Brain pericyte (primary cell): ENCODE measurements around the gene MT1X.
"Not testable (repeated sequence)": the region's sequence is repeated elsewhere in the genome, so short reads cannot be mapped to it uniquely, and the experiment has no call there.

Experiments used
- DNase-seq: peaks from one replicate; pipeline ENCODE4 v3.0.0-alpha.2; 2012; ENCODE audit warnings: low read depth, low spot score

MT1X gene

DNA sequence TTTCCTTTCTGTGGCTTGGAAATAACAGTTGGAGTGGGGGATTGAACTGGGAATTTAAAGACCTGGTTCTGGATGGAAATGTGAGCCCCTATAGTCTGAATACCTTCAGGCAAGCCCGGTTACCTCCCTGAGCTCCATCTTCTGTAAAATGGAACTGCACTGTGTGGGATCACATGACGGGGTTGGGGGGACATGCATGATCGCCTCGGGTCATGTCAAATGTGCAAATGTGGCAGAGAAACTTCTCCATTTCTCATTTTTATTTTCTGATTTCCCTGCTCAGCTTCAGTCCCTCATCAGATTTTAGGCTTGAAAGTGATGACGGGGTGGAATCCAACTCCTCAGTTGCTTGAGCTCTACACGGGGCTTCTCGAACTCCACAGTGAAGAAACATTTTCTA is 29.1 kb upstream of the MT1X start:
- DNase-seq: no peak

DNA sequence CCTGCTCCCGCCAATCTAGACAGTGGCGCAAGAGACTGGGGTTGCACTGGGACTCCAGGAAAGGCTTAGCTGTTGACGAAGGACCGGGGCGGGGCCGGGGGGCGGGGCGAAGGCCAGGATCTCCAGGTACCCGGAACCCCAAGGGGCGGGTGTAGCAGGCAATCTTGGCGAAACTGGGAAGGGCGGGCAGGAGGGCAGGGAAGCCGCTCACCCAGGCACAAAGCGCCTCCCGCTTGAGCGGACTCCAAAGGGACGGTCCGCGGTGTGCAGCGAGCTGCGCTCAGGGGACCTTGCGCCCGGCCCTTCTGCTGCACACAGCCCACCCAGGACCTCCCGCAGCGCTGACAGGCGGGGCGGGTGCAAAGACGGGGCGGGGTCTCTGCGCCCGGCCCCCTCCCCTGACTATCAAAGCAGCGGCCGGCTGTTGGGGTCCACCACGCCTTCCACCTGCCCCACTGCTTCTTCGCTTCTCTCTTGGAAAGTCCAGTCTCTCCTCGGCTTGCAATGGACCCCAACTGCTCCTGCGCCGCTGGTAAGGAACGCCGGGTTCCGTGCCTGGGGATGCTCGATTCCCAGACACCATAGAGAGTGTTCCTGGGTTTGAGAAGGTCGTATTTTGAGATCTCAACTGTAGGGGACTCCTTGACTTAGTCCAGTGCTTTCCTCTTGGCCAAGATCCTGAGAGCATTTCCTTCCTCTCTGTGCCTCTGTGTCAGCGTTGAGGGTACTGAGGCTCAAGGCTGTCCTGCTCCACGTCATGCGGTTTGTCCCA is 24.5 kb upstream of the MT1X start, which contains the start of gene MT1F:
Gene MT1F, plus strand, starts transcription at position 405 of the 772 bp plus-strand sequence. Its CDS starts 100 bp downstream, at position 505.
- DNase-seq: no peak

DNA sequence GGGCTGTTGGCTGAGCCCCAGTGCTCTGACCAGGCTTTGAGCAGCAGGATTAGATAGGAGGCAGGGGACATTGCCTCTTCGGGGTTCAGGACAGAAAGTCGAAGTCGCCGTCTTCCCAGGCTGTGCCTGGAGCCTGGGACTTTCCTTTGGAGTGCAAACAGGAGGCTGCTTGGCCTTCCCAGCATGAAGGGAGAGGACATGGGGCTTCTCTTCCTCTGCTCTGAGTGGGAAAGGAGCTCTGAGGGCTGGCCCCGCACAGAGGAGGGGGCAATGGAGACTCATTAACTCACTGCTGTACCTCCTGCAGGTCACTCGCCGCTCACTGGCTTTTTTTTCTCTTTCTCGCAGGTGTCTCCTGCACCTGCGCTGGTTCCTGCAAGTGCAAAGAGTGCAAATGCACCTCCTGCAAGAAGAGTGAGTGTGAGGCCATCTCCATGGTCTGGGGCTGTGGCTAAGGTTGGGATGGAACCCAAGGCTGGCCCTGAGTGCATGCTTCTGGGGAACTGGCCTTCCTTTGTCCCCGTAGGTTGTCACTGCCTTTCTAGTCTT is 23.9 kb upstream of the MT1X start:
- DNase-seq: no peak

DNA sequence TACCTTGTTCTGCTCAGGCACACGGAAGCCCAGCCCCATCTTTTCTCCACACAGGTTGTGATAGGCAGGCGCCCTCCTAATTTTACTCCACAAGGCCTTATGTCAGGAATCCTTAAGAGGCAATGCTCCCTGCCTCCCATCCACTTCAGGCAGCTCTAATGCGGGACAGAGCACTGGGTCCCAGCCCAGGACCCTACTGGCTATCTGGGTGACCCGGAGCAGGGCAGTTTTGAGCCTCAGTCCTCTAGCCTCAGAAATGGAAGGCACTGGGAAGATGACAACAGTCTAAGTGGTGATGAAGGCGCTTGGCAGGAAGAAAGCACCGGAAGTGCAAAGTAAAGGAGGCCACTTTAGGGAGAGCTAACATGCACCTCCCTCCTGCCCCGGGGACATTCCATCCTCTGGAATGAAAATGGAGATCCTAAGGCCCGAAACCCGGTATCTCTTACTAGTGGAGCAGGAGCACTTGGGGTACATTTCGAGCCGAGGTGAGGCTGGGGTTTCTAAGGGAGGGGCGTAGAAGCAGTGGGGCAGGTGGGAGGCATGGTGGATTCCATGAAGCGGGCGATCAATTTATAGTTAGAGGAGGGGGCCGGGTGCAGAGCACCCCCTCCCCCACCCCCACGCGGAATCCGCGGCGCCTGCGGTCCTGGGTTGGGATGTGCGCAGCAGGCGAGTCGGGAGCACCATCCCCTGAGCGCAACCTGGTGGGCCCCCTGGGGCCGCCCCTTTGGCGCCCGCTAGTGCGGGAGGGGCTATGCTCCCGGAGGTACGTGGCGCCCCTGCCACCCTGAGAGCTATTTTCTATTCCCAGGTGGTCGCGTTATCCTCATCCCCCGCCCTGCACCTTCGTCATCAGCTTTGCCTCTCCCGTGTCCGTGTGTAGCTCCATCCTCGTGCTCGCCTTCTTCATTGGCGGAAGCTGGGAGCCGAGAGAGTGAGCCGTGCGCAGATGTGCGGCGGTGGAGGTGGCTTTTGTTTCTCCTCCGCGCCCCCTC is 19.6 kb upstream of the MT1X start:
- DNase-seq: no peak

DNA sequence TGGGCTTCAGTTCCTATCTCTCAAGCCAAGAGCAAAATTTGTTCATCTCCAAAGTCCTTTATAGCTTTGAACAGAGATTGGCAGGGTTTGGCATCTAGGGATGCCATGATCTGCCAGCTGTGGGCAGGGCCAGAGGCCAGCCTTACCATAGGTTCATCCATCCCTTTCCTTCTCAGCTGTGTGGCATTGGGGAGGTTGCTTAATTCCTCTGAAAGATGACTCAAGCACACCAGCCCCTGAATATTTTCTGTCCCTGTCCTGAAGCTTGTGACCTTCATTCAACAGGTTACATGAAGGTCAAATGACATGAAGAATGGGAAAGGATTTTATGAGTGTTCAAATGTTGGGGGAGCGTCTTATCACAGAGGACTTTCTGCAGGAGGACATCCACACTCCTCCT is 17.8 kb upstream of the MT1X start:
- DNase-seq: no peak

DNA sequence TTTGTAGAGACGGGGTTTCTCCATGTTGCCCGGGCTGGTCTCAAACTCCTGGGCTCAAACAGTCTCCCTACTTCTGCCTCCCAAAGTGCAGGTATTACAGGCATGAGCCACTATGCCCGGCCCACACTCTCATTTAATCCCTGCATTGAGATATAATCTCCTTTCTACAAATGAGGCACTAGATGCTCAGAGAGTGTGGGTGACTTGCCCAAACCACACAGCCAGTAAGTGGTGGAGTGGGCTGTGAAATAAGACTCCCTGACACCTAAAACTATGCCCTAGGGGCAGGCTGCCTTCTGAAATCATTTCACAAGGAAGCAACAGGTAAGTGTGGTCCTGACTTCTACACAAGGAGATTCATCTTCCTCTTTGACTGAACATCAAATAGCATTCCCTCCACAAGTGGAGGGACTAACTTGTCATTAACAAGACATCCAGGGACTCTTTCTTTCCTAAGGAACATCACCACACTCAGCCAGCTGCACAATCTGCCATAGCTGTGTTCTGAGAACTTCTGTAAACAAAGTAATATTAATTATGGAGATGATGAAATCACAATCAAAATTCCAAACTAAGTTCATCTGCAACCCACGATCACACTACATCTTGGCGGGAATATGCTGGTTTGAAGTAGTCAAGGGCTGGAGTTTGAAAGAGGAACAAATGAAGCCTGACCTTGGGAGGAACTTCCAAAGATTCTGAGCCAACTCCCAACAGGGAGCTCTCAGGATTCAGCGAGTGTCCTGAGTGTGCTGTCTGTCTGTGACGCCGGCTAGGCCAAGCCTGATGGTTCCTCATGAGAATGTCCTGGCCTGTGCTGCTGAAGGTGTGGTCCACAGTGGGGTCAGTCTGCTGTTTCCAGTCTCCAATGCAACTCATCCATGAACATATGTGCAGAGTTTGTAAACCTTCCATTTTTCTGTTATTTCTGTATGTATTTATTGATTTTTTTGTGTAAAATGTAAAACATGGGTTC is 16.7 kb upstream of the MT1X start:
- DNase-seq: not testable (repeated sequence)

DNA sequence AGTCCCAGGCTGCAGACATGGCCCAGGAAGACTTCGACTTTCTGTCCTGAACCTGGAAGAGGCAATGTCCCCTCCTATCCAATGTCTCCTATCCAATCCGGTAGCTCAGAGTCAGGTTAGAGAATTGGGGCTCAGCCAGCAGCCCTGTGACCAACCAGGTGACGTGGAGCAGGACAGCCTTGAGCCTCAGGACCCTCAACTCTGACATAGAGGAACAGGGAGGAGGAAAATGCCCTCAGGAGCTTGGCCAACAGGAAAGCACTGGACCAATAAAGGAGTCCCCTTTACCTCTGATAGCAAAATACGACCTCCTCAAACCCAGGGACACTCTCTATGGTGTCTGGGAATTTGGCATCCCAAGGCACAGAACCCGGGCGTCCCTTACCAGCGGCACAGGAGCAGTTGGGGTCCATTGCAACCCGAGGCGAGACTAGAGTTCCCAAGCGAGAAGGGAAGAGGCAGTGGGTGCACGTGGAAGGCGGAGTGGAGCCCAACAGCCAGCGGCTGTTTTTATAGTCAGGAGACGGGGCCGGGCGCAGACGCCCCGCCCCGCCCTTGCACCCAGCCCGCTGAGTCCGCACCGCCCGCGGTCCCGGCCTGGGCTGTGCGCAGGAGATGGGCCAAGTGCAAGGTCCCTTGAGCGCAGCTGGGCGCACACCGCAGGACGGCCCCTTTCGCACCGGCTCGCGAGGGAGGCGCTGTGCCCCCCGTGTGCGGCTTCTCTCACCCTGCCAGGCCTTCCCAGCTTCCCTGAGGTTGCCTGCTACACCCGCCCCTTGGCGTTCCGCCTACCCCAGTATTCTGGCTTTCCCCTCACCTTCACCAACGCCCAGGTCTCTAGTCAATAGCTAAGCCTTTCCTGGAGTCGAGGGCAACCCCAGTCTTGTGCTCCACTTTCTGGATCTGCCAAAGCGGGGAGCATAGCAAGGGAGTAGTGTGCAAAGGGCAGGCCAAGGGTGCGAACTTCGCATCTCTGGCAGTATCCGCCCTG is 14.4 kb upstream of the MT1X start, which contains the start of gene MT1G:
Gene MT1G, minus strand, starts transcription at position 485 of the 991 bp plus-strand sequence. Its CDS starts 72 bp downstream, at position 413.
- DNase-seq: no peak

DNA sequence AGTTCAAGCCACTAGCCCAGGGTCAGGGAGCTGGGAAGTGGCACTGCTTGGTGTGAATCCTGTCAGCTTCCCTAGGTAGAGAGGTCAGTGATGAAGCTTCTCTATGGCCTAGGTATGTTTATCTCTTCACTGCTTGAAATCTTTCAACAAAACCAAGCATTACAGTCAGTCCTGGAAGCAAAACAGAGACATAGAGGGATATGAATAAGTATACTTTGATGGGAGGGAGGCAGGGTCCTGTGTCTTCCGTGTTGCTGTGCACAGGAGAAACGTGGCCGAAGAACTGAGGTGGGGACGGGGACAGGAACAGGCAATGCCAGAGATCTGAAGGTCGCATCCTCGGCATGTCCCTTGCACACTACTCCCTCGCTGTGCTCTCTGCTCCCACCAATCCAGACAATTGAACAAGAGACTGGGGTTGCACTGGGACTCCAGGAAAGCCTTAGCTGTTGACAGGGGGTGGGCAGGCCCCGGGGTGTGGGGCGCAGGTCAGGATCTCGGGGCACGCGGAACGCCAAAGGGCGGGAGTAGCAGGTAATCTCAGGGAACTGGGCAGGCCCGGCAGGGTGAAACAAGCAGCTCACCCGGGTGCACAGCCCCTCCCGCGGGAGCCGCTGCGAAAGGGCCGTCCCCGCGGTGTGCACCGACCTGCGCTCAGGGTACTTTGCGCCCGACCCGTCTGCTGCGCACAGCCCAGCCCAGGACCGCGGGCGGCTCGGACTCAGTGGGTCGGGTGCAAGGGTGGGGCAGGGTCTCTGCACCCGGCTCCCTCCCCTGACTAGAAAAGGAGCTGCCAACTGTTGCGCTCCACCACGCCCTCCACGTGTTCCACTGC is 13.0 kb upstream of the MT1X start, which contains the start of gene MT1H:
Gene MT1H, plus strand, starts transcription at position 810 of the 835 bp plus-strand sequence. CDS start 71 bp downstream, outside the sequence.
- DNase-seq: no peak

DNA sequence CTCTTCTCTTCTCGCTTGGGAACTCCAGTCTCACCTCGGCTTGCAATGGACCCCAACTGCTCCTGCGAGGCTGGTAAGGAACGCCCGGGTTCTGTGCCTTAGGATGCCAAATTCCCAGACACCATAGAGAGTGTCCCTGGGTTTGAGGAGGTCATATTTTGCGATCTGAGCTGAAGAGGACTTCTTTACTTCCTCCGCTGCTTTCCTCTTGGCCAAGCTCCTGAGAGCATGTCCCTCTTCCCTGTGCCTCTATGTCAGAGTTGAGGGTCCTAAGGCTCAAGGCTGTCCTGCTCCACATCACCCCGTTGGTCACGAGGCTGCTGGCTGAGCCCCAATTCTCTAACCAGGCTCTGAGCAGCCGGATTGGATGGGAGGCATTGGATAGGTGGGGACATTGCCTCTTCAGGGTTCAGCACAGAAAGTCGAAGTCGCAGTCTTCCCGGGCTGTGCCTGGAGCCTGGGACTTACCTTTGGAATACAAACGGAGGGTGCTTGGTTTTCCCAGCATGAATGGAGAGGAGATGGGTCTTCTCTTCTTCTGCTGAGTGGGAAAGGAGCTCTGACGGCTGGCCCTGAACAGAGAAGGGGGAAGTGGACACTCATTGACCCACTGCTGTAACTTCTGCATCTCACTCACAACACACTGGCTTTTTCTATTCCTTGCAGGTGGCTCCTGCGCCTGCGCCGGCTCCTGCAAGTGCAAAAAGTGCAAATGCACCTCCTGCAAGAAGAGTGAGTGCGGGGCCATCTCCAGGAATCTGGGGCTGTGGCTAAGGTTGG is 12.2 kb upstream of the MT1X start:
- no peak for DNase-seq

DNA sequence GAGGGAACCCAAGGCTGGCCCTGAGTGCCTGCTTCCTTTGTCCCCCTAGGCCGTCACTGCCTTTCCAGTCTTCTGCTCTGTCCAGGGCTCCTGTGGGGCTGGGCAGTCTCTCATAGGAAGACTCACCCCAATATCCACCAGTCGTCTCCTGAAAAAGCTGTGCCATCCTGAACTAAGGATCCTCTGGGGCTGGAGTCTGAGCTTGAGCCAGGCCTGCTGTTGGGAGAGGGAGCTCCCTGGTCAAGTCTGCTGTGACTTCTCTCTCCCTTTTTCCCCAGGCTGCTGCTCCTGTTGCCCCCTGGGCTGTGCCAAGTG is 11.7 kb upstream of the MT1X start:
- DNase-seq: no peak

DNA sequence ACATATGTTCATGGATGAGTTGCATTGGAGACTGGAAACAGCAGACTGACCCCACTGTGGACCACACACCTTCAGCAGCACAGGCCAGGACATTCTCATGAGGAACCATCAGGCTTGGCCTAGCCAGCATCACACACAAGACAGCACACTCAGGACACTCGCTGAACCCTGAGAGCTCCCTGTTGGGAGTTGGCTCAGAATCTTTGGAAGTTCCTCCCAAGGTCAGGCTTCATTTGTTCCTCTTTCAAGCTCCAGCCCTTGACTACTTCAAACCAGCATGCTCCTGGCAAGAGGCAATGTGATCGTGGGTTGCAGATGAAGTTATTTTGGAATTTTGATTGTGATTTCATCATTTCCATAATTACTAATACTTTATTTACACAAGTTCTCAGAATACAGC is 10.6 kb upstream of the MT1X start:
- not testable (repeated sequence) for DNase-seq

DNA sequence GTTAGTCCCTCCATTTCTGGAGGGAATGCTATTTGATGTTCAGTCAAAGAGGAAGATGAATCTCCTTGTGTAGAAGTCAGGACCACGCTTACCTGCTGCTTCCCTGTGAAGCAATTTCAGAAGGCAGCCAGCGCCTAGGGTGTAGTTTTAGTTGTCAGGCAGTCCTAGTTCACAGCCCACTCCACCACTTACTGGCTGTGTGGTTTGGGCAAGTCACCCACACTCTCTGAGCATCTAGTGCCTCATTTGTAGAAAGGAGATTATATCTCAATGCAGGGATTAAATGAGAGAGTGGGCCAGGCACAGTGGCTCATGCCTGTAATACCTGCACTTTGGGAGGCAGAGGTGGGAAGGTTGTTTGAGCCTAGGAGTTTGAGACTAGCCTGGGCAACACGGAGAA is 10.1 kb upstream of the MT1X start:
- DNase-seq: not testable (repeated sequence)

DNA sequence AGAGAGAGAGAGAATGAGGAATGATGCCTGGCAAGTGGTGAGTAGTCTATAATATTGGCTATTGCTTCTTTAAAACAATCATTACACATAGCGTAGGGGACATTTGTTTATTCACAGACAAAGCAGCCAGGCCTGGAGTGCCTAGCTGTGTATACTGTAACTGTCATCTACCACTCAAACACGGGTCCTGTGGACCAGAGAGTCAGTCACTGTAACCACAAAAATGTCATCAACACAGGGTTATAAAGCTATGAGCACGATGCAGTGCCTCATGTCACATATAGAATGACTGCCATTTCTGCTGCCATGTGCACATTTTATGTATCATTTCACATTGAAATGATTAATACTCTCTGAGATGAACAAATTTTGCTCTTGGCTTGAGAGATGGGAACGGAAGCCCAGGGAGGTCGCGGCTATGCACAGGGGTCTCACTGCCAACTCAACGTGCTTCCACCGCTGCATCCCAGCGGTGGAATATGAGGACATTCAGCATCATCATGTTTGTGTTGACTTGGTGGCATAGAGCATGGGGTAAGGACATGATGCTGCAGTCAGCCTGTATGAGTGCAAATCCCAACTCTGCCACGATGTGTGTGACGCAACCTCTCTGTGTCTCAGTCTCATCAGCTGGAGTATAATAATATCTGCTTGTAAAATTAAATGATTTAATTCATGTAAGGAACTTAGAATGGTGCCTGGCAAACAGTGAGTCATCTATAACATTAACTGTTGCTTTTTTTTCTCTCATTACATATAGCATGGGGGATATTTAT is 9.3 kb upstream of the MT1X start:
- no peak for DNase-seq

DNA sequence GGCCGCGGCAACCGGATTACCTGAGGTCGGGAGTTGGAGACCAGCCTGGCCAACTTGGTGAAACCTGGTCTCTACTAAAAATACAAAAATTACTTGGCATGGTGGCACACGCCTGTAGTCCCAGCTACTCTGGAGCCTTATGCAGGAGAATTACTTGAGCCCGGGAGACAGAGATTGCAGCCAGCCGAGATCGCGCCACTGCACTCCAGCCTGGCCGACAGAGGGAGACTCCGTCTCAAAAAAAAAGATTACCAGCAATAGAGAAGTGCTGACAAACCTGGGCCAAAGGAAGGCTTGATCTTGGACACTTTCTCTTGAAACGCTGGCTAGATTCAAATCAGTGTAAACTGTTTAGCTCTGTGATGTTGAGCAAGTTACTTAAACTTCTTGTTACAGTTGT is 8.3 kb upstream of the MT1X start:
- DNase-seq: no peak

DNA sequence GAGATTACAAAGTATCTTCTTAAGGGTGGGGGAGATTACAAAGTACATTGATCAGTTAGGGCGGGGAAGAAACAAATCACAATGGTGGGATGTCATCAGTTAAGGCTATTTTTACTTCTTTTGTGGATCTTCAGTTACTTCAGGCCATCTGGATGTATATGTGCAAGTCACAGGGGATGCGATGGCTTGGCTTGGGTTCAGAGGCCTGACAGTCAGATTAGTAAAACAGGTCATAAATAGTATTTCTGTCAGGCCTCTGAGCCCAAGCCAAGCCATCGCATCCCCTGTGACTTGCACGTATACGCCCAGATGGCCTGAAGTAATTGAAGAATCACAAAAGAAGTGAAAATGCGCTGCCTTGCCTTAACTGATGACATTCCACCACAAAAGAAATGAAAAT is 7.7 kb upstream of the MT1X start:
- not testable (repeated sequence) for DNase-seq

DNA sequence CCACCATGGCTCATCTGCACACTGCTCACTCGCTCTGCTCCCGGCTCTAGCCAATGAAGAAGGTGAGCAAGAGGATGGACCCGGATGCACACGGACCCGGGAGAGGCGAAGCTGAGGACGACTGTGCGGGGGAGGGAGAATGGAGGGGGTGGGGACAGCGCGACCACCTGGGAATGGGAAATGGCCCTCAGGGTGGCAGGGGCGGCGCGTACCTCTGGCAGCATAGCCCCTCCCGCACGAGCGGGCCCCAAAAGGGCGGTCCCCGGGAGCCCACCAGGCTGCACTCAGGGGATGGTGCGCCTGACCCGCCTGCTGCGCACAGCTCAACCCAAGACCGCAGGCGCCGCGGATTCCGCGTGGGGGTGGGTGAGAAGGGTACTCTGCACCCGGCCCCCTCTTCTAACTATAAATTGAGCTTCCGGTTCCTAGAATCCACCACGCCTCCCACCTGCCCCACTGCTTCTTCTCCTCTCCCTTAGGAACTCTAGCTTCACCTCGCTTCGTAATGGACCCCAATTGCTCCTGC is 6.5 kb upstream of the MT1X start:
- DNase-seq: no peak

DNA sequence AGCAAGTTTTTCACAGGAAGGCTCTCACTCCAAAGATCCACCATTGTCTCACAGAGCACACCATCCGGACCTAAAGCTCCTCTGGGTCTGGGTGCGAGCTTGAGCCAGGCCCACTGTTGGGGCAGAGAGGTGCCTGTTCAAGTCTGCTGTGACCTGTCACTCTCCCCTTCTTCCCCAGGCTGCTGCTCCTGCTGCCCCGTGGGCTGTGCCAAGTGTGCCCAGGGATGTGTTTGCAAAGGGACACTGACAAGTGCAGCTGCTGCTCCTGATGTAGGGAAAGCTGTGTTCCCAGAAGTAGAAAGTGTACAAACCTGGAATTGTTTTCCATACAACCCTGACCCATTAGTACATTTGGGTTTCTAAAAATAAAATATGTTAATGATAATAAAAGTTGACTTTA is 4.8 kb upstream of the MT1X start:
- DNase-seq: no peak
